Vagina (tissue), 2 donors: ENCODE results near the gene PRDM2.

Experiments used
- CTCF ChIP-seq, 3 experiments: fragments of 450-650 bp in 2 of 3; fragments of 200-600 bp in 1 of 3; sonication (generic) in 1 of 3; IDR thresholded peaks; one replicate each; pipeline ENCODE4 v1.5.1; 2017 to 2019; ENCODE audit warnings: antibody characterized with exemption in 3 of 3, mild to moderate bottlenecking in 2 of 3, moderate library complexity in 2 of 3
- POLR2A ChIP-seq, 2 donors: fragments of 450-650 bp; IDR thresholded peaks; one replicate each; pipeline ENCODE4 v1.6.1; 2017; ENCODE audit warnings: antibody characterized with exemption in 2 of 2, mild to moderate bottlenecking in 2 of 2, moderate library complexity in 2 of 2

- TF ChIP-seq CTCF (IDR thresholded peaks at IDR 0.05): no peak
- TF ChIP-seq POLR2A (IDR thresholded peaks at IDR 0.05): no peak
Measured at GRCh38 chr1:13735168-13735930, 35.4 kb downstream of the PRDM2 start.
